AG09309 (cell line): ENCODE measurements around the gene IWS1.

ENCODE experiments used
- DNase-seq: peaks from one replicate; pipeline ENCODE4 v3.0.0-alpha.2; 2010; ENCODE audit warnings: low read depth
- H3K4me3 ChIP-seq: 2 replicates; pipeline ENCODE4 v1.5.1; 2011; ENCODE audit warnings: mild to moderate bottlenecking, low read depth, low read length, moderate library complexity; ENCODE audit not compliant: control insufficient read depth
- TF ChIP-seq, protein P1 (sequence below): IDR thresholded peaks from 2 replicates; pipeline ENCODE4 v1.5.1; 2011; ENCODE audit warnings: mild to moderate bottlenecking, low read depth, low read length, inconsistent platforms; ENCODE audit not compliant: insufficient read depth, control insufficient read depth; ENCODE audit errors: missing control alignments

IWS1 gene

DNA sequence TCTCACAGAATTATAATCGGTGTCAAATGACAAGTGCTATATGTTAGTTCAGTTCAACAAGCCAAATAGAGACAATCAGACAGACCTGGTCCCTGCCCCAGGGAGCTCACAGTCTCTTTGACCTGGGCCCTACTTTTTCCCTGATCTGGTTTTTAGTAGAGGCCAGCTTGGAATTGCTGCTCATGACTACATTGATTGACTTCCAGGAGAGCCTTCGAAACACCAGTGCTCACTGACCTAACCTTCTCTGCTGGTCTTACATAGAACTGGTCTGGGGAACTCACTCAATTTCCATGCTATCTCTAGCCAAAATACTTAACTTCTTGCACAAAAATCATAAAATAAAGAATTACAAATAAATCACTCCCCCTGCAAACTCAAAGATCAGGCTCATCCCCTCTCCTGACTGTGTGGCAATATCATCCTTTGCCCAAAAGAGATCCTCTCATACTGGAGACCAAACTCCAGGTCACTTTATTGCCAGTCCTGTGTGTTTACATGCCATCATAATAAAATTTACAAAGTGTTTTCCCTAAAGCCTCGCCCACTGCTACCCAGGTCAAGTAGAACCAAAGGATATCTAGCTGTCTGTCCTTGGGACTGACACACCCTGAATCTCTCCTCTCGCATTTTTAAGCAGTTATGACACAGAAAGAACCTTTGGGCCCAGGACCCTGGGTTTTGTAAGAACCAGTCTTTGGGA is 54.9 kb downstream of the IWS1 start:
- no peak overlapping the region for H3K4me3 ChIP-seq
- TF ChIP-seq, protein P1, sequence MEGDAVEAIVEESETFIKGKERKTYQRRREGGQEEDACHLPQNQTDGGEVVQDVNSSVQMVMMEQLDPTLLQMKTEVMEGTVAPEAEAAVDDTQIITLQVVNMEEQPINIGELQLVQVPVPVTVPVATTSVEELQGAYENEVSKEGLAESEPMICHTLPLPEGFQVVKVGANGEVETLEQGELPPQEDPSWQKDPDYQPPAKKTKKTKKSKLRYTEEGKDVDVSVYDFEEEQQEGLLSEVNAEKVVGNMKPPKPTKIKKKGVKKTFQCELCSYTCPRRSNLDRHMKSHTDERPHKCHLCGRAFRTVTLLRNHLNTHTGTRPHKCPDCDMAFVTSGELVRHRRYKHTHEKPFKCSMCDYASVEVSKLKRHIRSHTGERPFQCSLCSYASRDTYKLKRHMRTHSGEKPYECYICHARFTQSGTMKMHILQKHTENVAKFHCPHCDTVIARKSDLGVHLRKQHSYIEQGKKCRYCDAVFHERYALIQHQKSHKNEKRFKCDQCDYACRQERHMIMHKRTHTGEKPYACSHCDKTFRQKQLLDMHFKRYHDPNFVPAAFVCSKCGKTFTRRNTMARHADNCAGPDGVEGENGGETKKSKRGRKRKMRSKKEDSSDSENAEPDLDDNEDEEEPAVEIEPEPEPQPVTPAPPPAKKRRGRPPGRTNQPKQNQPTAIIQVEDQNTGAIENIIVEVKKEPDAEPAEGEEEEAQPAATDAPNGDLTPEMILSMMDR, result no peak
- no peak for DNase-seq

GRCh38 chr2:127469974-127470373 is 56.3 kb downstream of the IWS1 start:
- DNase-seq, result no peak
- no peak overlapping the region for H3K4me3 ChIP-seq
- TF ChIP-seq, protein P1, result no peak

DNA sequence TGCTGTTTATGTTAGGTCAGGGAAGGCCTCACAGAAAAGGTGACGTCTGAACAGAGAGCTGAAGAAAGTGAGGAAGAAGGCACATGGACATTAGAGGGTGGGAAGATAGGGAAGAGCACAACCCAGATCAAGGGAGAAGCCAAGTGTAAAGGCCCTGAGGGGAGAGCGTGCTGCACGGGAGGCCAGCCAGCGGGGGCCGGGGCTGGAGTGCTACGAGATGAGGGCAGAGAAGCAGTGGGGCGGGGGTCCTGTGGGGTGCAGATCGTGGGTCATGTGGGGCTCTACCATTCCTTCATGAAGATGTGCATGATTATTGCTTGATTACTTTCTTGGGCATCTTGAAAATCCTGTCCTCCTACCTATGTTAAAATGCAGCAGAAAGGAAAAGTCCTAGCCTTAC is 57.2 kb downstream of the IWS1 start:
- TF ChIP-seq, protein P1, result no peak
- no peak overlapping the region for H3K4me3 ChIP-seq
- DNase-seq, result no peak

- TF ChIP-seq, protein P1, result no peak
- H3K4me3 ChIP-seq, result no peak overlapping the region
- DNase-seq, result no peak
Observed at GRCh38 chr2:127465258-127465657, 61.0 kb downstream of the IWS1 start.

GRCh38 chr2:127464470-127465257 is 61.6 kb downstream of the IWS1 start:
- no peak overlapping the region for H3K4me3 ChIP-seq
- DNase-seq, result no peak
- TF ChIP-seq, protein P1, result no peak

- no peak overlapping the region for H3K4me3 ChIP-seq
- TF ChIP-seq, protein P1, result no peak
- DNase-seq, result no peak
Observed at GRCh38 chr2:127463155-127463991, 62.9 kb downstream of the IWS1 start.
